ENCODE data around the gene KIRREL3.

GRCh38 chr11:126832387-126832786 is 168.2 kb downstream of the KIRREL3 start:
- TF ChIP-seq CTCF (optimal IDR thresholded peaks at IDR 0.05 in 1 of 3, IDR thresholded peaks at IDR 0.05 in 1 of 3, conservative IDR thresholded peaks at IDR 0.05 in 1 of 3; ENCODE audit: extremely low read depth in 1 of 3, insufficient read depth in 2 of 3, low read length in 3 of 3) = no peak
- no peak for TF ChIP-seq EZH2 (IDR thresholded peaks at IDR 0.05; ENCODE audit: low read length)
